Central memory CD4-positive, alpha-beta T cell (primary cell): Measurements from ENCODE around the gene TMEM132E.

Source experiments
- DNase-seq: peaks from one replicate; pipeline ENCODE4 v3.0.0; 2022

Gene TMEM132E

GRCh38 chr17:34606763-34607162 lies 27.4 kb downstream of the TMEM132E start:
- DNase-seq = no peak

GRCh38 chr17:34607917-34608316 lies 28.5 kb downstream of the TMEM132E start:
- no peak for DNase-seq

- DNase-seq = no peak
Measured at GRCh38 chr17:34609210-34609609, 29.8 kb downstream of the TMEM132E start.

GRCh38 chr17:34610039-34610438 lies 30.7 kb downstream of the TMEM132E start:
- DNase-seq = no peak

GRCh38 chr17:34610506-34610905 lies 31.1 kb downstream of the TMEM132E start:
- no peak for DNase-seq

GRCh38 chr17:34613064-34614019 lies 34.0 kb downstream of the TMEM132E start:
- no peak for DNase-seq

- no peak for DNase-seq
Measured at GRCh38 chr17:34614698-34615097, 35.3 kb downstream of the TMEM132E start.

- no peak for DNase-seq
Measured at GRCh38 chr17:34615326-34615725, 35.9 kb downstream of the TMEM132E start.

GRCh38 chr17:34616148-34616547 lies 36.8 kb downstream of the TMEM132E start:
- no peak for DNase-seq

- no peak for DNase-seq
Measured at GRCh38 chr17:34617398-34617797, 38.0 kb downstream of the TMEM132E start.

GRCh38 chr17:34619687-34620217 lies 40.4 kb downstream of the TMEM132E start:
- DNase-seq = no peak

- DNase-seq = no peak
Measured at GRCh38 chr17:34620458-34620857, 41.1 kb downstream of the TMEM132E start.

- no peak for DNase-seq
Measured at GRCh38 chr17:34622862-34623623, 43.7 kb downstream of the TMEM132E start.

- no peak for DNase-seq
Measured at GRCh38 chr17:34623856-34624766, 44.7 kb downstream of the TMEM132E start.

GRCh38 chr17:34624767-34625383 lies 45.5 kb downstream of the TMEM132E start:
- no peak for DNase-seq

- no peak for DNase-seq
Measured at GRCh38 chr17:34626121-34626681, 46.8 kb downstream of the TMEM132E start.

- no peak for DNase-seq
Measured at GRCh38 chr17:34628879-34629278, 49.5 kb downstream of the TMEM132E start.

- no peak for DNase-seq
Measured at GRCh38 chr17:34633351-34633750, 54.0 kb downstream of the TMEM132E start.

GRCh38 chr17:34633760-34634159 lies 54.4 kb downstream of the TMEM132E start:
- no peak for DNase-seq

GRCh38 chr17:34634551-34635160 lies 55.3 kb downstream of the TMEM132E start:
- DNase-seq = no peak

- no peak for DNase-seq
Measured at GRCh38 chr17:34635876-34636275, 56.5 kb downstream of the TMEM132E start.
